T-helper 22 cell (primary cell): Measurements from ENCODE around the gene DDX49.
A peak's percentile ranks its signal among the peaks of the same experiment; 100 is the strongest.
"Not testable (repeated sequence)": the region's sequence is repeated elsewhere in the genome, so short reads cannot be mapped to it uniquely, and the experiment has no call there.

ENCODE experiments used
- DNase-seq: peaks from one replicate; pipeline ENCODE4 v3.0.0-alpha.2; 2020; ENCODE audit warnings: low read depth

DDX49 gene

GRCh38 chr19:18910801-18911436 lies 8.6 kb upstream of the DDX49 start:
- DNase-seq, result no peak

GRCh38 chr19:18912933-18913332 lies 6.6 kb upstream of the DDX49 start:
- DNase-seq, result no peak

- no peak for DNase-seq
Measured at GRCh38 chr19:18913466-18913865, 6.0 kb upstream of the DDX49 start.

GRCh38 chr19:18915639-18916038 lies 3.9 kb upstream of the DDX49 start:
- DNase-seq, result no peak

- DNase-seq, result not testable (repeated sequence)
Measured at GRCh38 chr19:18917593-18917992, 1.9 kb upstream of the DDX49 start.

GRCh38 chr19:18919900-18920214 lies 342 bp downstream of the DDX49 start:
- no peak for DNase-seq

- DNase-seq, result no peak
Measured at GRCh38 chr19:18920400-18920799, 885 bp downstream of the DDX49 start.

- DNase-seq, result no peak
Measured at GRCh38 chr19:18921593-18921992, 2.1 kb downstream of the DDX49 start.

- no peak for DNase-seq
Measured at GRCh38 chr19:18922228-18922985, 2.9 kb downstream of the DDX49 start.

- no peak for DNase-seq
Measured at GRCh38 chr19:18924684-18925213, 5.2 kb downstream of the DDX49 start.

- DNase-seq, result no peak
Measured at GRCh38 chr19:18928018-18928805, 8.7 kb downstream of the DDX49 start.

- DNase-seq, result no peak
Measured at GRCh38 chr19:18929311-18929710, 9.8 kb downstream of the DDX49 start.

- DNase-seq, result no peak
Measured at GRCh38 chr19:18931316-18932162, 12.0 kb downstream of the DDX49 start.

GRCh38 chr19:18932216-18932841 lies 12.8 kb downstream of the DDX49 start:
- DNase-seq, result peak; percentile 72

GRCh38 chr19:18933297-18933696 lies 13.8 kb downstream of the DDX49 start:
- DNase-seq, result no peak

GRCh38 chr19:18939163-18939562 lies 19.6 kb downstream of the DDX49 start:
- no peak for DNase-seq

- DNase-seq, result no peak
Measured at GRCh38 chr19:18939922-18940768, 20.6 kb downstream of the DDX49 start.

- peak; percentile 41 for DNase-seq
Measured at GRCh38 chr19:18940769-18941627, 21.5 kb downstream of the DDX49 start, which contains the start of gene HOMER3. Gene HOMER3, minus strand, starts transcription at chr19:18941217. Its CDS starts 2,235 bp downstream, at chr19:18938982.

GRCh38 chr19:18941628-18942354 lies 22.3 kb downstream of the DDX49 start:
- DNase-seq, result no peak
